HTR-8/SVneo (cell line): ENCODE data around the gene SYNGR3.
A peak's percentile ranks its signal among the peaks of the same experiment; 100 is the strongest.

Experiments used
- DNase-seq: peaks from one replicate; pipeline ENCODE4 v3.0.0; 2011; ENCODE audit warnings: low spot score, mixed read lengths; ENCODE audit not compliant: insufficient read length
- FAIRE-seq: peaks from 2 replicates; lab custom pipeline; 2011; peaks lifted over from hg19 to GRCh38; lab: Jason Lieb, UNC

SYNGR3 gene

DNA sequence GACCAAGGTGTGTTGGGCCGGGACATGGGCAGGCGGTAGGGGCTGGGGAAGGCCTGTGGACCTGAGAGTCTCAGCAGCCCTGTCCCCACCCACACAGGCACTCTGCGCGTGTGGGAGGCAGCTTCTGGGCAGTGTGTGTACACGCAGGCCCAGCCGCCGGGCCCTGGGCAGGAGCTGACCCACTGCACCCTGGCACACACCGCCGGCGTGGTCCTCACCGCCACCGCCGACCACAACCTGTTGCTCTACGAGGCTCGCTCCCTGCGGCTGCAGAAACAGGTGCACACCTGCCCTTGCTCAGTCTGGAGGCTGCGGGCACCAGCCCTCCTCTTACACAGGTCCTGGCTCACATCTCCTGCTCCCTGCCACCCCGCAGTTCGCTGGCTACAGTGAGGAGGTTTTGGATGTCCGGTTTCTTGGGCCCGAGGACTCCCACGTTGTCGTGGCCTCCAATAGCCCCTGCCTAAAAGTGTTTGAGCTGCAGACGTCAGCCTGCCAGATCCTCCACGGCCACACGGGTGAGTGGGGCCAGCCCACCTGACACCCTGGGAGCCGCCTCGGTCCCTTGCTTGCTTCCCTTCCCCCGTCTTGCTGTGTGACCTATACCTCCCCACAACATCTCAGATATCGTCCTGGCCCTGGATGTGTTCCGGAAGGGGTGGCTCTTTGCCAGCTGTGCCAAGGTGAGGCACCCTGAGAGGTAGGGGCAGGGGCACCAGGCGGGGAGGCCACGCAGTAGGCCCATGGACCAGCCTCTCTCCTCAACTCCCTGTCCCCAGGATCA, 14.1 kb upstream of the SYNGR3 start:
- DNase-seq (no peak), FAIRE-seq (no peak)

DNA sequence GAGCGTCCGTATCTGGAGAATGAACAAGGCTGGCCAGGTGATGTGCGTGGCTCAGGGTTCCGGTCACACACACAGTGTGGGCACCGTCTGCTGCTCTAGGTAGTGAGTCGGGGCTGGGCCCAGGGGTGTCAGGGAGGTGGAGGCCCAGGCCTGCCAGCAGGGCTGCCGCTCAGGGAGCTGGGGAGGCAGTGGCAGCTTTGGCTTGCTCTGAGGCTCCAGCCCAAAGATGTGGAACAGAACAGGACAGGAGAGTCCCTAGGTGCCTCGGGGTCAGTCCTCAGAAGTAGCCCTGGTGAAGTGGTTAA, 13.6 kb upstream of the SYNGR3 start:
- FAIRE-seq (no peak), DNase-seq (no peak)

DNA sequence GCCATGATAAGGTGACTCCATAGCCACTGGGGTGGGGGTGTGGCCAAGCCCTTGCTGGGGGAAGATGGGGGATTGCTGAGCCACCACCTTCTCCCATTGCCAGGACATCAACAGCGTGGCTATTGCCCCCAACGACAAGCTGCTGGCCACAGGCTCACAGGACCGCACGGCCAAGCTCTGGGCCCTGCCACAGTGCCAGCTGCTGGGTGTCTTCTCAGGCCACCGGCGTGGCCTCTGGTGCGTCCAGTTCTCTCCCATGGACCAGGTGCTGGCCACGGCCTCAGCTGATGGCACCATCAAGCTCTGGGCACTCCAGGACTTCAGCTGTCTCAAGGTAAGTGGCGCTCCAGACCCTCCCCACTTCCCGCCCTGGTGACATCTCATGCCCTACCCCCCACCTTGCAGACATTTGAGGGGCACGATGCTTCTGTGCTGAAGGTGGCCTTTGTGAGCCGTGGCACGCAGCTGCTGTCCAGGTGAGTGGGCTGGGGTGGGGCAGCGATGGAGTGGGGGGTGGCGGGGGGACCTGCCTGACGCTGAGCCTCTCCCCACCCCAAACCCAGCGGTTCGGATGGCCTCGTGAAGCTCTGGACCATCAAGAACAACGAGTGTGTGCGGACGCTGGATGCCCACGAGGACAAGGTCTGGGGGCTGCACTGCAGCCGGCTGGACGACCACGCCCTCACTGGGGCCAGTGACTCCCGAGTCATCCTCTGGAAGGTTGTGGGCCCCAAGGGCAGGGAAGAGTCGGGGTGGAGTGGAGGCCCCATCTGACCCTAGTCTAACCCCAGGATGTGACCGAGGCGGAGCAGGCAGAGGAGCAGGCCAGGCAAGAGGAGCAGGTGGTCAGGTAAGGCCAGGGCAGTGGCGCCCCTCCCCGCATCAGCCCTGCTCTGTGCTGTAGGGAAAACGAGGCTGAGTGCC, 12.6 kb upstream of the SYNGR3 start:
- no peak for FAIRE-seq
- DNase-seq = no peak

DNA sequence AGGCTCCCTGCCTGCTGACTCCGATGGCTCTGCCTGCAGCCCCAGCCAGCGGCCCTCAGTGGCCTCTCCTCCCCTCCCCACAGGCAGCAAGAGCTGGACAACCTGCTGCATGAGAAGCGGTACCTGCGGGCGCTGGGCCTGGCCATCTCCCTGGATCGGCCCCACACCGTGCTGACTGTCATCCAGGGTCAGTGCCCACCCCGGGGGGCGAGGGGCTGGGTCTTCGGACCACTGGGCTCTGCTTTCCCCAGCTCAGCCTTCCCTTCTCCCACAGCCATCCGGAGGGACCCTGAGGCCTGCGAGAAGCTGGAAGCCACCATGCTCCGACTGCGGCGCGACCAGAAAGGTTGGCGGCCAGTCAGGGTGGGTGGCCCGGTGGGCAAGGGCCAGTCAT, 11.9 kb upstream of the SYNGR3 start:
- DNase-seq (no peak), FAIRE-seq (no peak)

DNA sequence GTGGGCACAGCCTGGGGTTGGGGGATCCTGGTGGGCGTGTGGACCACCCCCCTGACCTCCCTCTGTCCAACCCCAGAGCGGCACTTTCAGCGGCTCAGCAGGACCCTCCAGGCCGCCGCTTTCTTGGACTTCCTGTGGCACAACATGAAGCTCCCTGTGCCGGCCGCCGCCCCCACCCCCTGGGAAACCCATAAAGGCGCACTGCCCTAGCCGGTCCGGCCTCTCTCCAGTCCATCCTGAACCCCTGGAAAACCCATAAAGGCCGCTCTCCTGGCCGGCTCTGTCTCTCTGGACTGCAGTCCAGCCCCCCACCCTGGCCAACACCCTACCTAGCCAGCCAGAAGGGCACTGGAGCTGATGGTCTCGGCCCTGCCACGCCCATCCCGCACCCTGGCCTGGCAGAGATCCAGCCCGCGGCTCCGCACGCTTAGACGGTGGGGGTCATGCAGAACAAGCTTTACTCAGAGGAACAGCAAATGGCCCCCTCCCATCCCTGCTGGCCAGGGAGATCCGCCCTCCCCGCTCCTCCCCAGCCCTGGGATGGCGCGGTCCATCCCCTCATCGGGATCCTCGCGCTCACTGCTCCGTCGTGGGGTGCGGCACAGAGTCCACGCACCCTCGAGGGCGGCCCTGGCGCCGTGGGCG, 11.2 kb upstream of the SYNGR3 start:
- DNase-seq (no peak), FAIRE-seq (no peak)

DNA sequence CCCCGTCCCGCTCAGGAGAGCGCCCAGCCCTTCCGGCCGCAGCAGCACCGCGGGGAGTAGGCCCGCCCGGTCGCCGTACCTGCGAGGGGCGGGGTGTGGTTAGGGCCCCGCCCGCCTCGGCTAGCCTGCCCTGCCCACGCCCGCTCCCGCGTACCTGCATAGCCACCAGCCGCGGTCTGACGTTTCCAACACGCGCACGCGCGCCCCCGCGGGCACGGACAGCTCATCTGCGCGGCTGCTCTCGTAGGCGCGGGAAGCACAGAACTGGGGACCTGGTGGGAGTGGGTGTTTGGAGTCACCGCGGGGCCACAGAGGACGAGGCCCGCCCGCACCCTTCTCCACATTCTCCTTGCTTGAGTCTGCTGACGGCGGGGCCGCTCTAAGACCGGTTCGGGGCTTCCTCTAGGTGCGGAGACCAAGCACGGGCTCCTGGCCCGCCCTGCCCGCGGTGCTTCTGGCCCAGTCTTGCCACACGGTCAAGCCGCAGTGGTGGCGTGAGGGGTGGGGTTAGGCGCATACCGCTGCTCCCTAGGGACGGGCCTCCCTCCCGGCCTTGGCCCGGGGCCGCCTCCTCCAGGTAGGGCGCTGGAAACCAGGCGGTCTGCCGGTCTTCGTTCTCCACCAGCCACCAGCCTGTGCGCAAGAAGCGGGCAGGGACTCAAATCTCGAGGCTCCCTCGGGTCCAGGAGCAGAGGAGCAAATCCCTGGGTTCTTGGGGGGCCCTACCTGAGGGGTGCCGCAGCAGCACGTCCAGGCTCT, 10.3 kb upstream of the SYNGR3 start:
- FAIRE-seq = no peak
- DNase-seq = no peak

DNA sequence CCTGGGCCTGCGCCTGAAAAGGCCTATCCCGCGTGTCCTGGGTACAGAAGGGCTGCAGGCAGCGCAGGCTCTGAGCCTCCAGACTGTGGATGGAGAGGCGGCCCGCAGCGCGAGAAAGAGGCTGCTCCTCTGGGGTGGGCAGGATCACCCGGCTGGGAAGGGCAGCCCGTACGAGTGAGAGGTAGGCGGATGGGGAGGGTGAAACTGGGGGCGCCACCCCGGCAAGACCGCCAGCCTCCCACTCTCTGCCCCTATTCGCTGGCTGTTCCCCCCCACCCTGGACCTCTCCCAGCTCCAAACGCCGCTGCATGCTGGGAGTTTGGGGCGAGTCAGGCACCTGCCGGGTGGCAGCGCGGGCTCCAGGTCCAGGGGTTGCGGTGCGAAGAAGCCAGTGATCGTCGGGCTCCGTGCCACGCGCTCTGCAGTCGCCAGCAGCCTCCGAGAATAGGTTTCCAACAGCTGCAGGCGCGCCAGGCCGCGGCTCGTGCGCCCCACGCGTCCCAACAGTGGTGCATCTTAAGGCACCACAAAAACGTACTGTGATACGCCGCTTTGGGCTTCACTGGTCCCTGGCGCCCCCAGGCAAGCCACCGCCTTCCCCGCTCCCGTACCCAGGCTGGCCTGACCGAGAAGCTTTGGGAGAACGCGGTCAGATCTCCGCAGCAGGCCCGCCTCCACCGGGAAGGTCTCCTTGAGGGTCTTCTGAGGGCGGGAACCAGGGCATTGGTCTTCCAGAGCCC, 9.6 kb upstream of the SYNGR3 start:
- no peak for DNase-seq
- no peak for FAIRE-seq

DNA sequence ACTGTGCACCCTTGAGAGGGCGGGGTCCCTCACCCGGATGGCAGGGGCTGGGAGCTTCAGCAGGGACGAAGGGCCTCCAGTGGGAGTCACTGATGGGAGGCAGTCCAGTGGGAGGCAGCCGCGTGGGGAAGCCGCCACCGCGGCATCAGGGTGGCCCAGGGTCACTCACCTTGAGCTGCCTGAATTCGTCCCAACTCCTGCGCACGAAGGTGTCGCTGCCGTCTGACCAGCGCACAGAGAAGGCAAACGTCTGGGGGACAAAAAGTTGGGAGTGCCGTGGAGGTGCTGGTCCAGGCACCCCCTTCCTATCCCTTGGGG, 9.0 kb upstream of the SYNGR3 start:
- no peak for FAIRE-seq
- DNase-seq = no peak

DNA sequence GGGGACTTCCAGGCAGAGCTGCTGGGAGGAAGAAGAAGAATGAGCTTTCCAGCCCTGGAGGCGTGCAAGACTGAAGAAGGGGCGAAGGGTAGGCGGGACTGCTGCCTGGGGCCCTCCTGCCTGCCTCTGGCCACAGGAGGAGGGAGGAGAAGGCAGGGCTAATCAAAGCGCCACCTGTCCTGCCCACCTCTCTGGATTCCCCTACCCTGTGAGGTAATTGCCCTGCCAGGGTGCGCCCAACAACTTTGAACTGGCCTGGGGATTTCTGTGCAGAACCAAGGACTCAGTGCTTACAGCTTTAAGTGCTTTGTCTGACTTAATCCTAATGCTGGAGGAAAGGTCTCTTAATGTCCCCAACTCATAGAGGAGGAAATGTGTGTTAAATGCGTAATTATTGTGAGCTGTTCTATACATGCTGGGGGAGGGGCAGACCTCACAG, 8.4 kb upstream of the SYNGR3 start, which contains the start of gene NOXO1:
TSS of gene NOXO1 (minus strand) at position 72 of the 439 bp plus-strand sequence. CDS start 290 bp downstream, outside the sequence.
- FAIRE-seq (no peak), DNase-seq (no peak)

DNA sequence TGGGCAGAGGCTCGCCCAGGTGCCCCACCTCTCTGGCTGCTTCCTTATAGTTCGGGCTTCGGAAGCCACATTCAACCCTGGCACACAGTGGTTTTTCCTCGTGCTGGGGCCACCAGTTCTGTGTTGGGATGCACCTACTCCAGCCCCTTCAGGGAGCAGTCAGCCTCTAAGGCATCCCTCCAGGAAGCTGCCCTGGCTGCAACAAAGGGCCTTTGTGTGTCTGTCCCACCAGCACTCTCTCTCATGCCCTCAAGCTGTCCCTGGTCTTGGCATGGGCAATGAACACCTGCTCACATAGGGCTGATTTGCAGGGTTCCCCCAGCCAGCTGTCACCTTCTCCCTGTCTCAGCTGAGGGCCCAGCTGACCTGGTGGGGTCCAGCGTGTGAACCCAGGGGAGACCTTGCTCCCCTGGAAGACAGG, 7.7 kb upstream of the SYNGR3 start:
- DNase-seq (no peak), FAIRE-seq (no peak)

DNA sequence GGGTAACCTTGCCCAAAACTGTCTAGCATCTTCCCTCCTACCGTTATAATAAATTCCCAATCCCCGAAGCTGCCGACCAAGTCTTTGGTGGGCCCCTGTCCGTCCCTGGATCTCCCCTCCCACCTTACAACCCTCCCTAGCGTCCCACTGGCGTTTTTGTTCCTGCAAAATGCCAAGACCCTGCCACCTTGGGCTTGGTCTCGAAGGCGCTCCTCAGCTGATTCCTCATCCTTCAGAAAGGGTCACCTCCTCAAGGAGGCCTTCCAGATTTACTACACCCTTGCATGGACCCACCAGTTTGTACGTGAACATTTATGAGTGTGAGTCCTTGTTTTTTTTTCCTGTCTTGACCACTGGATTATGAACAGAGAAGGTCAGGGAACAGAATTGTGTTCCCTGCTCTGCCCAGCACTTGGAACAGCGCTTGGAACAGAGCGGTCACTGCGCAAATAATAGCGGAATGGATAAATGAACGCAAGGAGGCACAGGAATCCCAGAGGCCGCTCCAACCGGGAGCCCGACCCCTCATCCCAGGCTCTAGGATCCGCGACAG, 6.7 kb upstream of the SYNGR3 start:
- no peak for DNase-seq
- no peak for FAIRE-seq

DNA sequence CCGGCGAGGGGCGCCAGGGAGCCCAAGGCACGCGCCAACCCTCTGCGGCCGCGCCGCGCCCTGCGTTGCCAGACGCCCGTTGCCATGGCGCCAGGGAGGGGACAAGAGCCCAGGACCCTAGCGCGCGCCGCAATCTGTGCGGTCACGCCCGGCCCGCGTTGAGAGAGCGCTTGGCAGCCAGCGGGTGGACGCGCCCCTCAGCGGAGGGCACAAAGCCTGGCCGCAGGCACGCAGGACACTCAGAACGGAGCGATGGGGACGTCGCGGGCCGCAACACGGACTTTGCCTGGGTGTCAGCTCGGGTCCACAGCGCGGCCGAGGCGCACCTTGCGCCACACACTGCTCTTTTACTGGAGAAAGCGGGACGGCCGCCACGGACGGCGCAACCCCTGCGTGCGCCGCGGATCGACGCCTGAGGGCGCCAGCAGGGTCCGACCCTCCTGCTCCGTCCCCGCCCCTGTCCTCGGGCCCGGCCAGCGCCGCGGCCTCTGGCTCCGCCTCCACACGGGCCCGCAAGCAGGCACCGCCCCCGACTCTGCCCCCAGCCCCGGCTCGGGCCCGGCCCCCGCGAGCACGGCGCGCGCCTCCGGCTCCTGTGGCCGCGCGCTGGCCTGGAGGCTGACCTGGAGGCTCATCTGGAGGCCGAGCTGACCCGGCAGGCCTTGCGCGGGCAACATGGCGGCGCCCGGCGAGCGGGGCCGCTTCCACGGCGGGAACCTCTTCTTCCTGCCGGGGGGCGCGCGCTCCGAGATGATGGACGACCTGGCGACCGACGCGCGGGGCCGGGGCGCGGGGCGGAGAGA, 6.0 kb upstream of the SYNGR3 start, which contains the start of gene GFER:
TSS of gene GFER (plus strand) at position 650 of the 803 bp plus-strand sequence. CDS start at position 676, 26 bp downstream.
- DNase-seq (peak; percentile 94), FAIRE-seq (peak; percentile 95)

DNA sequence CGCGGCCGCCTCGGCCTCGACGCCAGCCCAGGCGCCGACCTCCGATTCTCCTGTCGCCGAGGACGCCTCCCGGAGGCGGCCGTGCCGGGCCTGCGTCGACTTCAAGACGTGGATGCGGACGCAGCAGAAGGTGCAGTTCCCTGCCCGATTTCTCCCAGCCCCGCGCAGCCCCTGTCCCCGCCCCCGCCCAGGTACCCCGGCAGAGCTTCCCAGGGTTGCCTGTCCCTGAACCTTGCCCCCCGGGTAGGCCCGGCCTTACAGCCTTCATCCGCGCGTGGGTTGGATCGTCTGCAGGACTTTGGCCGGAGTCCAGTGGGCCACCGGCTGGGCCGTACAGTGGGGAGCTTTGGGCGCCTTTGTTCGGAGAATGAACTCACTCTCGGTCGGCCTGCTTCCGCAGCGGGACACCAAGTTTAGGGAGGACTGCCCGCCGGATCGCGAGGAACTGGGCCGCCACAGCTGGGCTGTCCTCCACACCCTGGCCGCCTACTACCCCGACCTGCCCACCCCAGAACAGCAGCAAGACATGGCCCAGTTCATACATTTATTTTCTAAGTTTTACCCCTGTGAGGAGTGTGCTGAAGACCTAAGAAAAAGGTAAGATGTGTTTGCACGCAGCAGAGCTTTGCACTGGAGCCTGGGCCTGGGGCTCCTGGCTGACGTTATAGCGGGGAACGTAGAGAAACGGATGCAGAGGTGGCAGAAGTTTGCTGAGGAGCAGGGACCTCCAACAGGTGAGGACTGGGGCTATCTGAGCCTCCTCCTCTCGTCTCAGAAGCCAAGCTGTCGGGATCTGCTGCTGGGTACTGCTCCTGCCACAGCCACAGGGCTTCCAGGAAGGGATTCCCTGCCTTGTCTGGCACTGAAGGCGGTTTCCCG, 5.2 kb upstream of the SYNGR3 start:
- FAIRE-seq (no peak), DNase-seq (no peak)

DNA sequence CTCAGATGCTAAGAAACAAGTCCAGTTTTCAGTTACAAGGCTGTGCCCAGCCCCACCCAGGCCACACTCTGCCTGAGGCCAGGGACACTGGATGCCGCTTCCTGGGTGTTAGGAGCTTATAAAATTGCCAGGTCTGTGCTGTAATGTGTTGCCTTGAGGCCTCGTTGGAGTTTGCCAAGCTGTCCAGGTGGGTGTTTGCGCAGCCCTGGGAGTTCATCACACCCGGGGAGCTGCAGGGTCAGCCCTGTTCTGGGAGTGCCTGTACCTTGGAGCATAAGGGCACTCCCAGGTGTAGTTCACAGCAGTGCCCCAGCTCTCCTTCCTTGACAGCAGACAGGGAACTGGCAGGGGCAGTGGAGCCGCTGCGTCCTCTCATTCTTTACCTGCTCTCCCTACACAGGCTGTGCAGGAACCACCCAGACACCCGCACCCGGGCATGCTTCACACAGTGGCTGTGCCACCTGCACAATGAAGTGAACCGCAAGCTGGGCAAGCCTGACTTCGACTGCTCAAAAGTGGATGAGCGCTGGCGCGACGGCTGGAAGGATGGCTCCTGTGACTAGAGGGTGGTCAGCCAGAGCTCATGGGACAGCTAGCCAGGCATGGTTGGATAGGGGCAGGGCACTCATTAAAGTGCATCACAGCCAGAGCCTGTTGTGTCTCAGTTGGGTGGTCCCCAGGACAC, 4.2 kb upstream of the SYNGR3 start:
- no peak for FAIRE-seq

DNA sequence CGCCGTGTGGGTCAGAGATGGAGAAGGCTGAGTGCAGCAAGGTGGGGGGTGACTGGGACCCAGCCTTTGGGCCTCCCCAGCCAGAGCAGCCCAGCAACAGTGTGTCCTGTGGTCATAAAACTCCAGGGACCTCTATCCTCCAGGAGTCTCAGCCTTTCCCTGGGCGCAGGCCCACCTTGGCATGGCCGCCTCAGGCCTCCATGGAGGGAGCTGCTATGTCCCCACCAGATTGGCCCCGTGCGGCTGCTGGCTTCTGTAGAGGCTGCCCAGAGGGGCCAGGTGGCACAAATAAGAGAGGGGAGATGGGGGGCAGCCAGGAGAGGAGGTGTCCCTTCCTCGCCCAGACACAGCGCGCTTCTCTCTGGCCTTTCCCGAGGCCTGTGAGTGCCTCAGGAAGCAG, 2.6 kb upstream of the SYNGR3 start:
- DNase-seq = no peak
- no peak for FAIRE-seq

More for the DNA sequence above, 4.2 kb upstream of the SYNGR3 start:
- DNase-seq = no peak

DNA sequence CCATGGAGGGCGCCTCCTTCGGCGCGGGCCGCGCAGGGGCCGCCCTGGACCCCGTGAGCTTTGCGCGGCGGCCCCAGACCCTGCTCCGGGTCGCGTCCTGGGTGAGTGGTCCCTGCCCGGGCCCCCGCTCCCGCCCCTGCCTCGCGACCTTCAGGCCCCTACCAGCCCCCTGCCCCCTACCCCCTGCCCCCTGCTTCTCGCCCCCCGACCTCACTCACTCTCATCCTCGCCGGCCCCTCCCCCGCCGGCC, 256 bp downstream of the SYNGR3 start:
- DNase-seq (no peak), FAIRE-seq (no peak)
